ENCODE results near the gene ARHGEF38.
"Not testable (repeated sequence)": the region's sequence is repeated elsewhere in the genome, so short reads cannot be mapped to it uniquely, and the experiment has no call there.

ARHGEF38 gene

GRCh38 chr4:105652286-105652888, 100.0 kb downstream of the ARHGEF38 start:
- DNase-seq (ENCODE audit: low spot score), result no peak

GRCh38 chr4:105657117-105657765, 104.8 kb downstream of the ARHGEF38 start:
- DNase-seq (ENCODE audit: low spot score), result no peak

GRCh38 chr4:105659190-105659589, 106.8 kb downstream of the ARHGEF38 start:
- DNase-seq (ENCODE audit: low spot score), result no peak

GRCh38 chr4:105661028-105661427, 108.6 kb downstream of the ARHGEF38 start:
- DNase-seq (ENCODE audit: low spot score), result no peak

GRCh38 chr4:105662935-105663675, 110.7 kb downstream of the ARHGEF38 start:
- no peak for DNase-seq (ENCODE audit: low spot score)

- peak; percentile 27 for DNase-seq (ENCODE audit: low spot score)
Measured at GRCh38 chr4:105666693-105667092, 114.3 kb downstream of the ARHGEF38 start.

GRCh38 chr4:105670684-105671083, 118.3 kb downstream of the ARHGEF38 start:
- DNase-seq (ENCODE audit: low spot score), result no peak

GRCh38 chr4:105671301-105671700, 118.9 kb downstream of the ARHGEF38 start:
- DNase-seq (ENCODE audit: low spot score), result no peak

- DNase-seq (ENCODE audit: low spot score), result no peak
Measured at GRCh38 chr4:105674011-105674410, 121.6 kb downstream of the ARHGEF38 start.

- DNase-seq (ENCODE audit: low spot score), result no peak
Measured at GRCh38 chr4:105677709-105678108, 125.3 kb downstream of the ARHGEF38 start.

- no peak for DNase-seq (ENCODE audit: low spot score)
Measured at GRCh38 chr4:105679186-105679585, 126.8 kb downstream of the ARHGEF38 start.

GRCh38 chr4:105683038-105683437, 130.6 kb downstream of the ARHGEF38 start:
- DNase-seq (ENCODE audit: low spot score), result no peak

GRCh38 chr4:105686571-105686970, 134.2 kb downstream of the ARHGEF38 start:
- DNase-seq (ENCODE audit: low spot score), result no peak

GRCh38 chr4:105694812-105695211, 142.4 kb downstream of the ARHGEF38 start:
- not testable (repeated sequence) for DNase-seq (ENCODE audit: low spot score)

- DNase-seq (ENCODE audit: low spot score), result not testable (repeated sequence)
Measured at GRCh38 chr4:105695832-105696231, 143.4 kb downstream of the ARHGEF38 start.

GRCh38 chr4:105698607-105699006, 146.2 kb downstream of the ARHGEF38 start:
- DNase-seq (ENCODE audit: low spot score), result no peak

- no peak for DNase-seq (ENCODE audit: low spot score)
Measured at GRCh38 chr4:105707782-105708180, 155.4 kb downstream of the ARHGEF38 start.

GRCh38 chr4:105708181-105709080, 156.0 kb downstream of the ARHGEF38 start, which contains the start of the genes GSTCD and INTS12:
Gene GSTCD, plus strand, starts transcription at chr4:105708784. Its CDS starts 8,830 bp downstream, at chr4:105717614.
Gene INTS12, minus strand, starts transcription at chr4:105708689. Its CDS starts 8,684 bp downstream, at chr4:105700005.
- DNase-seq (ENCODE audit: low spot score), result peak; percentile 91

GRCh38 chr4:105709081-105709450, 156.6 kb downstream of the ARHGEF38 start:
- DNase-seq (ENCODE audit: low spot score), result no peak

- no peak for DNase-seq (ENCODE audit: low spot score)
Measured at GRCh38 chr4:105710012-105710600, 157.7 kb downstream of the ARHGEF38 start.

- no peak for DNase-seq (ENCODE audit: low spot score)
Measured at GRCh38 chr4:105710678-105711077, 158.3 kb downstream of the ARHGEF38 start.

GRCh38 chr4:105712766-105713165, 160.3 kb downstream of the ARHGEF38 start:
- no peak for DNase-seq (ENCODE audit: low spot score)
